Islet of Langerhans (tissue), 1 donor: ENCODE results near the gene MAGI3.
"Not testable (repeated sequence)": the region's sequence is repeated elsewhere in the genome, so short reads cannot be mapped to it uniquely, and the experiment has no call there.

Source experiments
- FAIRE-seq: peaks from one replicate; lab custom pipeline; 2011; peaks lifted over from hg19 to GRCh38; lab: Jason Lieb, UNC

Gene MAGI3

GRCh38 chr1:113694910-113695309 lies 304.6 kb downstream of the MAGI3 start:
- no peak for FAIRE-seq

- FAIRE-seq, result no peak
Observed at GRCh38 chr1:113701429-113701828, 311.1 kb downstream of the MAGI3 start.

GRCh38 chr1:113714606-113715269 lies 324.4 kb downstream of the MAGI3 start:
- FAIRE-seq, result no peak

GRCh38 chr1:113717506-113717905 lies 327.2 kb downstream of the MAGI3 start:
- not testable (repeated sequence) for FAIRE-seq

GRCh38 chr1:113718621-113719020 lies 328.3 kb downstream of the MAGI3 start:
- not testable (repeated sequence) for FAIRE-seq

GRCh38 chr1:113721010-113721409 lies 330.7 kb downstream of the MAGI3 start:
- FAIRE-seq, result no peak

- FAIRE-seq, result no peak
Observed at GRCh38 chr1:113732802-113733201, 342.5 kb downstream of the MAGI3 start.

GRCh38 chr1:113734357-113735055 lies 344.2 kb downstream of the MAGI3 start:
- no peak for FAIRE-seq
